Lung microvascular endothelial cell (primary cell): ENCODE data around the gene NFKBIL1. TPM values are rescaled to one million over a fixed set of nuclear protein-coding genes. Genes with fewer than 3 reads are reported as not detected.

Source experiments
- DNase-seq, 2 donors: peaks; one replicate each; pipeline versions ENCODE4 v3.0.0 to v3.0.0-alpha.2; 2010; ENCODE audit warnings: low read depth in 2 of 2
- total RNA-seq: library from RNA; depleted of rRNA; stranded (reverse); fragments of >200 nt; gene quantifications from 2 replicates; pipeline ENCODE4 v1.2.1, GENCODE V29; 2014

Gene NFKBIL1
- total RNA-seq, 1 donor from 2014 or later, result 23.0 TPM

GRCh38 chr6:31559958-31560696 is 12.7 kb downstream of the NFKBIL1 start:
- peak; percentile 97 to 99 for DNase-seq

DNA sequence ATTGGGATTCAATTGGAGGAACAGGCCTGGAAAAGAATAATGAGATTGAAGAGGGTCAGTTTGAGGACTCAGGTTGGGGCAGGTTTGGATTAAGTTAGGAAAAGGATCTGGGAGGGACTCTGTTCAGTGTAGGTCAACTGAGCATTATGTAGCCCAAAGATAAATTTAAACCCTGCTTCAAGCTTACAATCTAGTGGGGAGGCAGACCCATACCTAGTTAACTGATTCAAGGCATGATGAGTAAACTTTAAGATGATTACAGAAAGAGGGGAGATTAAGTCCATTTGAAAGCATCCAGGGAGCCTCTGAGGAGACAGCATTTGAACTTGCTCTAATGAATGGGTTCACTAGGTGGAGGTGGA is 13.3 kb downstream of the NFKBIL1 start:
- no peak for DNase-seq

GRCh38 chr6:31567531-31568370 is 20.3 kb downstream of the NFKBIL1 start:
- no peak for DNase-seq

GRCh38 chr6:31568537-31568961 is 21.1 kb downstream of the NFKBIL1 start:
- DNase-seq, result no peak

GRCh38 chr6:31569861-31570536 is 22.6 kb downstream of the NFKBIL1 start:
- no peak for DNase-seq

DNA sequence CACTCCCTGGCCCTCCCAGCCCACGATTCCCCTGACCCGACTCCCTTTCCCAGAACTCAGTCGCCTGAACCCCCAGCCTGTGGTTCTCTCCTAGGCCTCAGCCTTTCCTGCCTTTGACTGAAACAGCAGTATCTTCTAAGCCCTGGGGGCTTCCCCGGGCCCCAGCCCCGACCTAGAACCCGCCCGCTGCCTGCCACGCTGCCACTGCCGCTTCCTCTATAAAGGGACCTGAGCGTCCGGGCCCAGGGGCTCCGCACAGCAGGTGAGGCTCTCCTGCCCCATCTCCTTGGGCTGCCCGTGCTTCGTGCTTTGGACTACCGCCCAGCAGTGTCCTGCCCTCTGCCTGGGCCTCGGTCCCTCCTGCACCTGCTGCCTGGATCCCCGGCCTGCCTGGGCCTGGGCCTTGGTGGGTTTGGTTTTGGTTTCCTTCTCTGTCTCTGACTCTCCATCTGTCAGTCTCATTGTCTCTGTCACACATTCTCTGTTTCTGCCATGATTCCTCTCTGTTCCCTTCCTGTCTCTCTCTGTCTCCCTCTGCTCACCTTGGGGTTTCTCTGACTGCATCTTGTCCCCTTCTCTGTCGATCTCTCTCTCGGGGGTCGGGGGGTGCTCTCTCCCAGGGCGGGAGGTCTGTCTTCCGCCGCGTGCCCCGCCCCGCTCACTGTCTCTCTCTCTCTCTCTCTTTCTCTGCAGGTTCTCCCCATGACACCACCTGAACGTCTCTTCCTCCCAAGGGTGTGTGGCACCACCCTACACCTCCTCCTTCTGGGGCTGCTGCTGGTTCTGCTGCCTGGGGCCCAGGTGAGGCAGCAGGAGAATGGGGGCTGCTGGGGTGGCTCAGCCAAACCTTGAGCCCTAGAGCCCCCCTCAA is 24.9 kb downstream of the NFKBIL1 start, which contains the start of gene LTA:
LTA (plus strand) TSS at position 249 of the 871 bp plus-strand sequence; CDS start at position 703, 454 bp downstream.
- DNase-seq, result no peak

- DNase-seq, result no peak
Measured at GRCh38 chr6:31573239-31574105, 26.1 kb downstream of the NFKBIL1 start.

GRCh38 chr6:31574106-31575061 is 27.0 kb downstream of the NFKBIL1 start:
- no peak for DNase-seq

DNA sequence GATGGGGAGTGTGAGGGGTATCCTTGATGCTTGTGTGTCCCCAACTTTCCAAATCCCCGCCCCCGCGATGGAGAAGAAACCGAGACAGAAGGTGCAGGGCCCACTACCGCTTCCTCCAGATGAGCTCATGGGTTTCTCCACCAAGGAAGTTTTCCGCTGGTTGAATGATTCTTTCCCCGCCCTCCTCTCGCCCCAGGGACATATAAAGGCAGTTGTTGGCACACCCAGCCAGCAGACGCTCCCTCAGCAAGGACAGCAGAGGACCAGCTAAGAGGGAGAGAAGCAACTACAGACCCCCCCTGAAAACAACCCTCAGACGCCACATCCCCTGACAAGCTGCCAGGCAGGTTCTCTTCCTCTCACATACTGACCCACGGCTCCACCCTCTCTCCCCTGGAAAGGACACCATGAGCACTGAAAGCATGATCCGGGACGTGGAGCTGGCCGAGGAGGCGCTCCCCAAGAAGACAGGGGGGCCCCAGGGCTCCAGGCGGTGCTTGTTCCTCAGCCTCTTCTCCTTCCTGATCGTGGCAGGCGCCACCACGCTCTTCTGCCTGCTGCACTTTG is 28.0 kb downstream of the NFKBIL1 start, which contains the start of gene TNF:
TNF (plus strand) TSS at position 231 of the 567 bp plus-strand sequence; CDS start at position 408, 177 bp downstream.
- no peak for DNase-seq

- DNase-seq, result no peak
Measured at GRCh38 chr6:31575952-31576685, 28.7 kb downstream of the NFKBIL1 start.

DNA sequence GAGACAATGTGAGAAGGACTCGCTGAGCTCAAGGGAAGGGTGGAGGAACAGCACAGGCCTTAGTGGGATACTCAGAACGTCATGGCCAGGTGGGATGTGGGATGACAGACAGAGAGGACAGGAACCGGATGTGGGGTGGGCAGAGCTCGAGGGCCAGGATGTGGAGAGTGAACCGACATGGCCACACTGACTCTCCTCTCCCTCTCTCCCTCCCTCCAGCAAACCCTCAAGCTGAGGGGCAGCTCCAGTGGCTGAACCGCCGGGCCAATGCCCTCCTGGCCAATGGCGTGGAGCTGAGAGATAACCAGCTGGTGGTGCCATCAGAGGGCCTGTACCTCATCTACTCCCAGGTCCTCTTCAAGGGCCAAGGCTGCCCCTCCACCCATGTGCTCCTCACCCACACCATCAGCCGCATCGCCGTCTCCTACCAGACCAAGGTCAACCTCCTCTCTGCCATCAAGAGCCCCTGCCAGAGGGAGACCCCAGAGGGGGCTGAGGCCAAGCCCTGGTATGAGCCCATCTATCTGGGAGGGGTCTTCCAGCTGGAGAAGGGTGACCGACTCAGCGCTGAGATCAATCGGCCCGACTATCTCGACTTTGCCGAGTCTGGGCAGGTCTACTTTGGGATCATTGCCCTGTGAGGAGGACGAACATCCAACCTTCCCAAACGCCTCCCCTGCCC is 29.6 kb downstream of the NFKBIL1 start:
- no peak for DNase-seq

DNA sequence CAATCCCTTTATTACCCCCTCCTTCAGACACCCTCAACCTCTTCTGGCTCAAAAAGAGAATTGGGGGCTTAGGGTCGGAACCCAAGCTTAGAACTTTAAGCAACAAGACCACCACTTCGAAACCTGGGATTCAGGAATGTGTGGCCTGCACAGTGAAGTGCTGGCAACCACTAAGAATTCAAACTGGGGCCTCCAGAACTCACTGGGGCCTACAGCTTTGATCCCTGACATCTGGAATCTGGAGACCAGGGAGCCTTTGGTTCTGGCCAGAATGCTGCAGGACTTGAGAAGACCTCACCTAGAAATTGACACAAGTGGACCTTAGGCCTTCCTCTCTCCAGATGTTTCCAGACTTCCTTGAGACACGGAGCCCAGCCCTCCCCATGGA is 30.2 kb downstream of the NFKBIL1 start:
- no peak for DNase-seq

DNA sequence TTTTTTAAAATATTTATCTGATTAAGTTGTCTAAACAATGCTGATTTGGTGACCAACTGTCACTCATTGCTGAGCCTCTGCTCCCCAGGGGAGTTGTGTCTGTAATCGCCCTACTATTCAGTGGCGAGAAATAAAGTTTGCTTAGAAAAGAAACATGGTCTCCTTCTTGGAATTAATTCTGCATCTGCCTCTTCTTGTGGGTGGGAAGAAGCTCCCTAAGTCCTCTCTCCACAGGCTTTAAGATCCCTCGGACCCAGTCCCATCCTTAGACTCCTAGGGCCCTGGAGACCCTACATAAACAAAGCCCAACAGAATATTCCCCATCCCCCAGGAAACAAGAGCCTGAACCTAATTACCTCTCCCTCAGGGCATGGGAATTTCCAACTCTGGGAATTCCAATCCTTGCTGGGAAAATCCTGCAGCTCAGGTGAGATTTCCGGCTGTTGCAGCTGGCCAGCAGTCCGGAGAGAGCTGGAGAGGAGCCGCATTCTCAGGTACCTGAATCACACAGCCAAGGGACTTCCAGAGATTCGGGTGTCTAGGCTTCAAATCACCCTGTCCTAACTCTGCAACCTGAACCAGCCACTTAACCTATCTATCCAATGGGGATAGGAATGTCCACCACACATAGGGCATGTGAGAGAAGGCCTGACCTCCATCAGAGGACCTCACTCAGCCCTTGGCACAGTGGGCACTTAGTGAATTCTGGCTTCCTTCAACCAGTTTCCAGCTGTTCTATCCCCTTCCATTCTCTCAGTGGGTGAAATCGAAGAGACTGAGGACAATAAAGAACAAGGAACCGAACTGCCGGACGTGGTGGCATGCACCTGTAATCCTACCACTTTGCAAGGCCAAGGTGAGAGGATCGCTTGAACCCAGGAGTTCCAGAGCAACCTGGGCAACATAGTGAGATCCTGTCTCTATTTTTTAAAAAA is 31.0 kb downstream of the NFKBIL1 start:
- DNase-seq, result peak; percentile 11 to 23

GRCh38 chr6:31579119-31579505 is 31.7 kb downstream of the NFKBIL1 start:
- DNase-seq, result no peak

DNA sequence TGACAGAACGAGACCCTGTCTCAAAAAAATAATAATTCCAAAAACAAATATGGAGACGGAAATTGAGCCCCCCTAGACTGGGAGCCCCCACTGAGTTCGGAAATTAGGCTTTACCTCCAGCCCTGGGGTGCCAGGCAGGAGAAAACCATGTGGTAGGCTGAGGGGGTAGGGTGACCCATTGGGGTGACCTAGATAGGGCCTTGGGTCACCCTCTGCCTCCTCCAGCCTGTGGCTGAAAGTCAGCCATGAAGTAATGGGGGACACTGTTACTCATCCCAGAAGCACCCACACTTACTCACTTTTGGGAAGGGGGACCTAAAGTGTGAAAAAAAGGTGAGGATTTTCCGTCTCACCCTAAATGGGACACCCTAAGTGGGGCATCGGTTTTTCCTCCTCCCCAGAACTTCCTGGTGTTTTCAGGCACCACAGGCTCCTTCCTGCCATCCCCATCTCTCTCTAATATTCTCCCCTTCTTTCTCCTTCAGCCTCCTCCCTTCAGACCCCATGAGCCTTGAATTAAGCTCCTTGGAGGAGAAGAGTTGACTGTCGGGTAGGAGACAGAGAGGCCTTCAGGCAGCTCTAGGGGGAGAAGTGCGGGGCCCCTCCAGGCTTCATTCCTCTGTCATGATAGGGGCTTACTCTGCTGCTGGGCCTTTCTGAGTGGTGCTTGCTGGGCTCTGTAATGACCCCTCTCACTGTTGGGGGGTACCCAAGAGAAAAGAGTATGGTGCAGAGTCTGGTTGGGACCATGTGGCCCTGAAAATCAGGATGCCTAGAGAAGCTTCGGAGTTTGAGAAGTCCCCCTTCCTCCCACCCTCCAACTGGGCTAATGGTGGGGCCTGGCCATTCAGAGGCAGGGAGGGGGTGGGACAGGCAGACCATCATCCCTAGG is 32.4 kb downstream of the NFKBIL1 start:
- no peak for DNase-seq
